K562 (cell line): Measurements from ENCODE around the gene RBP3. TPM values are rescaled to one million over a fixed set of nuclear protein-coding genes. Genes with fewer than 3 reads are reported as not detected.

ENCODE experiments used
- ATAC-seq: fragments of 200-7000 bp; cut with Tn5 transposase; 3 replicates; pipeline ENCODE4 v1.9.1; 2020; ENCODE audit warnings: moderate library complexity
- BruUV-seq: library from RNA; stranded (reverse); fragments of 400-500 nt; replicated peaks from 2 replicates; lab custom pipeline; 2021; lab: Mats Ljungman, UMichigan
- CTCF ChIA-PET: fragments of 300-600 bp; formaldehyde crosslinking; extraction: SDS; loops from one replicate; lab custom pipeline; 2021; ENCODE audit warnings: low intra/inter-chr PET ratio; lab: Yijun Ruan, JAX
- POLR2A ChIA-PET: fragments of 300-600, 350-650 bp; sonication (Branson Sonifier 250); formaldehyde crosslinking; extraction: SDS; loops from one replicate; lab custom pipeline; 2021; ENCODE audit warnings: antibody characterized with exemption, inconsistent platforms; lab: Yijun Ruan, JAX
- DNase-seq, 4 experiments: peaks; one replicate each; pipeline versions ENCODE4 v3.0.0 to v3.0.0-alpha.2; 2011 to 2018; ENCODE audit warnings: low spot score in 3 of 4, mixed read lengths in 3 of 4; ENCODE audit errors: extremely low read depth in 1 of 4
- FAIRE-seq: peaks from 2 replicates; lab custom pipeline; 2011; peaks lifted over from hg19 to GRCh38; lab: Jason Lieb, UNC
- H2AFZ ChIP-seq: 2 replicates; pipeline ENCODE4 v1.6.0; 2011; ENCODE audit warnings: low read depth, low read length, control low read depth, inconsistent platforms
- H3K27ac ChIP-seq: fragments of 200-600 bp; 3 replicates; pipeline ENCODE4 v1.8.0; 2011; ENCODE audit warnings: low read depth, mild to moderate bottlenecking, control low read depth, inconsistent platforms, low read length, moderate library complexity, mixed read lengths; ENCODE audit errors: extremely low read depth
- H3K27me3 ChIP-seq, 2 experiments: fragments of 300-600 bp in 1 of 2; 2 replicates in 1 of 2; 3 replicates in 1 of 2; pipeline versions ENCODE4 v1.6.0 to v1.8.0; 2011; ENCODE audit warnings: inconsistent platforms in 2 of 2, low read length in 2 of 2, mild to moderate bottlenecking in 1 of 2, mixed read lengths in 1 of 2, moderate library complexity in 1 of 2; ENCODE audit not compliant: control insufficient read depth in 2 of 2, insufficient read depth in 2 of 2
- H3K36me3 ChIP-seq: fragments of 300-600 bp; 3 replicates; pipeline ENCODE4 v1.8.0; 2011; ENCODE audit warnings: mild to moderate bottlenecking, low read length, inconsistent platforms; ENCODE audit not compliant: control insufficient read depth, insufficient read depth
- H3K4me1 ChIP-seq, 2 experiments: fragments of 200-600 bp in 1 of 2; replicated peaks in 1 of 2; 2 replicates in 1 of 2; 3 replicates in 1 of 2; pipeline versions ENCODE4 v1.5.1 to v1.8.0; 2011; ENCODE audit warnings: inconsistent platforms in 2 of 2, low read length in 2 of 2, mild to moderate bottlenecking in 1 of 2, mixed read lengths in 1 of 2, moderate library complexity in 1 of 2; ENCODE audit not compliant: control insufficient read depth in 2 of 2, insufficient read depth in 2 of 2
- H3K4me2 ChIP-seq: 2 replicates; pipeline ENCODE4 v1.6.1; 2011; ENCODE audit warnings: low read length, control low read depth, inconsistent platforms, mixed read lengths; ENCODE audit not compliant: insufficient read depth
- H3K4me3 ChIP-seq: fragments of 200-600 bp; sonication (generic), shearing (Covaris generic); 2 replicates; pipeline ENCODE4 v1.5.1; 2016; ENCODE audit warnings: control low read depth, inconsistent platforms
- H3K79me2 ChIP-seq: fragments of 200-600 bp; 3 replicates; pipeline ENCODE4 v1.8.0; 2011; ENCODE audit warnings: low read length, inconsistent platforms; ENCODE audit not compliant: control insufficient read depth, insufficient read depth
- H3K9ac ChIP-seq, 2 experiments: 2 replicates each; pipeline versions ENCODE4 v1.6.0 to v1.6.1; 2011; ENCODE audit warnings: low read depth in 2 of 2, low read length in 2 of 2, control low read depth in 1 of 2, inconsistent platforms in 1 of 2, mild to moderate bottlenecking in 1 of 2, mixed read lengths in 1 of 2; ENCODE audit not compliant: insufficient read depth in 1 of 2
- H3K9me1 ChIP-seq: one replicate; pipeline ENCODE4 v1.6.0; 2011; ENCODE audit warnings: inconsistent platforms, mild to moderate bottlenecking, low read length, moderate library complexity; ENCODE audit not compliant: control insufficient read depth, insufficient read depth
- H3K9me3 ChIP-seq: replicated peaks from 2 replicates; pipeline ENCODE4 v1.5.1; 2011; ENCODE audit warnings: low read depth, low read length, inconsistent platforms; ENCODE audit not compliant: control insufficient read depth, insufficient read depth
- H4K20me1 ChIP-seq: replicated peaks from 2 replicates; pipeline ENCODE4 v1.6.1; 2011; ENCODE audit warnings: low read length, inconsistent platforms, mixed read lengths; ENCODE audit not compliant: control insufficient read depth, insufficient read depth
- ADNP ChIP-seq: fragments of 200-800 bp; sonication (Bioruptor generic); IDR thresholded peaks from 2 replicates; pipeline ENCODE4 v1.6.1; 2016; ENCODE audit warnings: missing genetic modification characterization, missing compliant biosample characterization
- CBFA2T3 ChIP-seq: fragments of 450-650 bp; IDR thresholded peaks from 2 replicates; pipeline ENCODE4 v1.6.1; 2017
- CTBP1 ChIP-seq: fragments of 450-650 bp; IDR thresholded peaks from 2 replicates; pipeline ENCODE4 v1.6.1; 2016; ENCODE audit warnings: borderline replicate concordance
- CTCF ChIP-seq, 3 experiments: IDR thresholded peaks in 2 of 3; conservative IDR thresholded peaks in 1 of 3; 2 replicates each; pipeline ENCODE4 v1.5.1; 2011 to 2012; ENCODE audit warnings: low read length in 3 of 3, mild to moderate bottlenecking in 3 of 3, control low read depth in 2 of 3, improper control_type of control experiment in 1 of 3, inconsistent platforms in 1 of 3, low read depth in 1 of 3, mixed read lengths in 1 of 3, moderate library complexity in 1 of 3; ENCODE audit not compliant: insufficient read depth in 2 of 3
- CXXC5 ChIP-seq: fragments of 250-450 bp; sonication (Bioruptor Pico); IDR thresholded peaks from 2 replicates; pipeline ENCODE4 v1.8.0; 2022; ENCODE audit warnings: inconsistent platforms, mild to moderate bottlenecking, moderate library complexity
- FOS ChIP-seq: IDR thresholded peaks from 3 replicates; pipeline ENCODE4 v1.6.1; 2011; ENCODE audit not compliant: insufficient read length; ENCODE audit errors: extremely low read depth
- JUND ChIP-seq, 2 experiments: IDR thresholded peaks; 2 replicates in 1 of 2; 3 replicates in 1 of 2; pipeline ENCODE4 v1.6.1; 2011; ENCODE audit warnings: borderline replicate concordance in 2 of 2, low read depth in 2 of 2, low read length in 2 of 2, improper control_type of control experiment in 1 of 2, missing biosample characterization in 1 of 2, missing genetic modification characterization in 1 of 2, missing genetic modification reagents in 1 of 2
- MTA1 ChIP-seq: fragments of 450-650 bp; IDR thresholded peaks from 2 replicates; pipeline ENCODE4 v1.6.1; 2017; ENCODE audit warnings: borderline replicate concordance
- NFE2 ChIP-seq: IDR thresholded peaks from 2 replicates; pipeline ENCODE4 v1.6.1; 2014; ENCODE audit warnings: antibody characterized with exemption, low read depth
- SNAPC5 ChIP-seq: fragments of 250-450 bp; sonication (Bioruptor Pico); IDR thresholded peaks from 2 replicates; pipeline ENCODE4 v1.8.0; 2021; ENCODE audit warnings: moderate library complexity, mild to moderate bottlenecking, inconsistent platforms
- STAT5B ChIP-seq: fragments of 250-450 bp; sonication (Bioruptor Pico); IDR thresholded peaks from 2 replicates; pipeline ENCODE4 v1.8.0; 2021; ENCODE audit warnings: mild to moderate bottlenecking, inconsistent platforms
- U2AF2 ChIP-seq: fragments of 200-400 bp; formaldehyde crosslinking; optimal IDR thresholded peaks from 2 replicates; pipeline ENCODE3; 2017; ENCODE audit warnings: low read depth, mild to moderate bottlenecking, low read length
- ZNF589 ChIP-seq: fragments of 200-800 bp; sonication (Bioruptor generic); IDR thresholded peaks from 2 replicates; pipeline ENCODE4 v1.6.1; 2016; ENCODE audit warnings: low read depth, missing genetic modification characterization, missing compliant biosample characterization
- WGBS: fragments of 100-300 bp; shearing (Covaris generic); methylation state at CpG from one replicate; pipeline ENCODE4 v1.1.6; 2016; ENCODE audit warnings: low coverage, mixed read lengths; ENCODE audit not compliant: insufficient coverage; ENCODE audit errors: missing lambda C conversion rate; 5-methylcytosine and 5-hydroxymethylcytosine counted together
- in situ Hi-C: fragments of 300-500 bp; cut with MboI; formaldehyde crosslinking; loops from 4 replicates; pipeline ENCODE4 v1.15.0; 2018; ENCODE audit warnings: inconsistent platforms, mixed read lengths
- intact Hi-C: fragments of 100-400 bp; cut with micrococcal nuclease; formaldehyde crosslinking; loops from 2 replicates; pipeline ENCODE4 v1.14.2; 2022
- polyA plus RNA-seq, 8 experiments: library from polyadenylated mRNA; depleted of rRNA in 4 of 8; stranded (reverse) in 5 of 8; unstranded in 3 of 8; fragments of >200 nt; fragmentation: Nextera tagmentation in 2 of 8; fragmentation: Illumina TruSeq in 1 of 8; extraction: Ambion mirVana in 2 of 8; extraction: Trizol in 1 of 8; gene quantifications; 2 replicates each; pipeline versions ENCODE4 v1.2.1 to v1.2.3, GENCODE V29; 2011 to 2014; ENCODE audit warnings: inconsistent platforms in 1 of 8, missing spikeins in 1 of 8
- total RNA-seq, 7 experiments: library from RNA; depleted of rRNA in 6 of 7; stranded (reverse); fragments of >200 nt in 6 of 7; fragmentation: Illumina TruSeq in 2 of 7; extraction: Trizol in 2 of 7; gene quantifications; 2 replicates each; pipeline versions ENCODE4 v1.2.1 to v1.2.3, GENCODE V29; 2011 to 2021; ENCODE audit warnings: low replicate concordance in 1 of 7

RBP3 gene
- total and polyA plus RNA-seq, 9 of the 15 experiments (the other 6 are each of a cell fraction or from before 2014, with no cell fraction given), result not detected

DNA sequence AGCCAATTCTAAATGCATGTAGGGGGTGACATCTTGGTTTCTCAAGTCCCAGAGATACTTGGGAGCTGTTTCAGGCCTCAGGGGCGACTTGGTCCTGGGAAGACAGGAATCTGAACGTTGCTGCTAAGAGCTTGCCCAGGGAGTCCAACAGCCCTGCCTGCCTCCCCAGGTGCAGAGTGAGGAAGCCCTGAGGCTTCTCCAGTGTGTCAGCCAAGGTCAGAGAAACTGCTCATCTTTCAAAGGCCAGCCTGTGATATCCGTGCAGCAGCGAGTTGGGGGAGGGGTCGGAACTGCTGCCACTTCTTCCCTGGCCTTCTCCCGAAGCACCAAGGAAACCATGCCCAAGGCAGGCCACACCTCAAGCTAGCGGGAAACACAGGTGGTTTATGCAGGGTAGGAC, 16.2 kb upstream of the RBP3 start (continued):
- no peak for TF ChIP-seq JUND (IDR thresholded peaks at IDR 0.05; ENCODE audit: borderline replicate concordance, low read depth, low read length)
- TF ChIP-seq JUND (tag; IDR thresholded peaks at IDR 0.05; ENCODE audit: borderline replicate concordance, low read depth, low read length), result no peak
- no peak for TF ChIP-seq ADNP (tag)
- TF ChIP-seq CBFA2T3, result 0 out of 2 replicates have a peak, but pooled peaks have one; percentile 3
- 0 out of 2 replicates have a peak, but pooled peaks have one; percentile 21 for TF ChIP-seq CTBP1
- no peak for TF ChIP-seq ZNF589 (CRISPR knock-in tag)
- no peak for TF ChIP-seq U2AF2
- TF ChIP-seq STAT5B (CRISPR knock-in tag), result no peak
- no peak for TF ChIP-seq SNAPC5 (CRISPR knock-in tag)
- TF ChIP-seq NFE2, result no peak
- no peak for TF ChIP-seq FOS
- no peak for TF ChIP-seq CXXC5 (CRISPR knock-in tag)

GRCh38 chr10:47332371-47332770, 15.8 kb upstream of the RBP3 start:
- Histone ChIP-seq H3K9me1 (no peaks in the 10 kb centered on the region), H3K27ac (no peak overlapping the region), H3K4me2 (no peak overlapping the region), H2AFZ (peak overlapping the region; percentile 45; the same call in 1 of the 2 replicates), H3K79me2 (no peaks in the 10 kb centered on the region), H3K9me3 (no peaks in the 10 kb centered on the region), H3K36me3 (no peaks in the 10 kb centered on the region), H3K9ac (peak overlapping the region in 1 of 2 experiments; percentile 75; a peak in 2 of 4 replicates), H3K4me3 (no peak overlapping the region), H3K4me1 (peaks cover 24 to 28% of the 10 kb centered on the region in 2 experiments), H3K27me3 (no peaks in the 10 kb centered on the region; a peak in 1 of 5 replicates), H4K20me1 (no peaks in the 10 kb centered on the region)
- peak; percentile 13; the same call in 2 of the 3 replicates for ATAC-seq
- intact Hi-C loops, result no loop called here
- no peak for TF ChIP-seq MTA1
- TF ChIP-seq CTCF (IDR thresholded peaks at IDR 0.05 in 2 of 3, conservative IDR thresholded peaks at IDR 0.05 in 1 of 3; ENCODE audit: insufficient read depth in 2 of 3, low read depth in 1 of 3, low read length in 3 of 3), result peak in 1 of 3 experiments; percentile 30; a peak in 1 of 6 replicates
- in situ Hi-C loops, result no loop called here
- ChIA-PET CTCF (no interaction called here), POLR2A (interaction anchor here (0.6 to 2.2 kb wide), 2 partner anchors 9 to 44 kb away, joined by 4 to 11 read pairs; no protein-coding TSS in a partner anchor)
- FAIRE-seq, result no peak
- BruUV-seq, result no TSS peak
- peak in 1 of 4 experiments; percentile 35 for DNase-seq
- 33% methylated on average over 3 of the region's 3 CpGs for WGBS
